ENCODE measurements around the gene FAM32A. TPM values are rescaled to one million over a fixed set of nuclear protein-coding genes. Genes with fewer than 3 reads are reported as not detected.

The FAM32A gene
- total RNA-seq, 2 donors from 2014 or later, result 71.8 to 80.1 TPM

- Histone ChIP-seq H3K36me3 (ENCODE audit: control insufficient read depth, insufficient read depth, low read length) (no peaks in the 10 kb centered on the region), H3K27me3 (ENCODE audit: control insufficient read depth, insufficient read depth, low read length, poor library complexity, severe bottlenecking) (no peaks in the 10 kb centered on the region), H3K27ac (ENCODE audit: low read depth, low read length) (no peak overlapping the region), H3K9ac (ENCODE audit: extremely low read depth, low read length, poor library complexity, severe bottlenecking) (no peak overlapping the region), H3K4me1 (ENCODE audit: control insufficient read depth, insufficient read depth, low read length) (no peaks in the 10 kb centered on the region), H3K9me3 (ENCODE audit: control insufficient read depth, low read length) (no peaks in the 10 kb centered on the region), H3K4me3 (ENCODE audit: low read length) (no peak overlapping the region)
- DNase-seq, result peak; percentile 34
- H3K27me3 Mint-ChIP-seq (ENCODE audit: insufficient read depth), result no peaks in the 10 kb centered on the region
- no peak overlapping the region for H3K27ac Mint-ChIP-seq
- no peak overlapping the region for H3K4me3 Mint-ChIP-seq
- H3K4me1 Mint-ChIP-seq, result peaks cover 2% of the 10 kb centered on the region
- WGBS, 2 experiments (ENCODE audit: insufficient coverage in 1 of 2, insufficient read length in 1 of 2), result 89 to 92% methylated on average over 15 to 21 of the region's 21 CpGs
- no peak for TF ChIP-seq CTCF (conservative IDR thresholded peaks at IDR 0.05)
- peaks cover 41% of the 10 kb centered on the region for H3K36me3 Mint-ChIP-seq (ENCODE audit: low read depth)
- peaks cover 3% of the 10 kb centered on the region for H3K9me3 Mint-ChIP-seq
Observed at GRCh38 chr19:16235811-16236652, 50.8 kb downstream of the FAM32A start.

Other genes with a start within 250 kb of the FAM32A start
- not detected for gene OR10H4, start 236.4 kb upstream of the FAM32A start, total RNA-seq
- gene TPM4, start 108.9 kb upstream of the FAM32A start, total RNA-seq, result 100 to 1,000 TPM; 387 to 437 TPM
- 10 to 100 TPM; 67.7 to 86.0 TPM for gene RAB8A, start 73.5 kb upstream of the FAM32A start, total RNA-seq
- gene HSH2D, start 41.7 kb upstream of the FAM32A start, total RNA-seq, result under 1 TPM; 0.66 to 0.68 TPM
- not detected for gene CIB3, start 11.9 kb upstream of the FAM32A start, total RNA-seq
- 10 to 100 TPM; 35.0 to 51.6 TPM for gene AP1M1, start 12.5 kb downstream of the FAM32A start, total RNA-seq
- 1 to 10 TPM in 1 of 2 donors, under 1 TPM in 1; 0.22 to 1.4 TPM for gene KLF2, start 139.4 kb downstream of the FAM32A start, total RNA-seq